ENCODE measurements around the gene CYB5RL.

DNA sequence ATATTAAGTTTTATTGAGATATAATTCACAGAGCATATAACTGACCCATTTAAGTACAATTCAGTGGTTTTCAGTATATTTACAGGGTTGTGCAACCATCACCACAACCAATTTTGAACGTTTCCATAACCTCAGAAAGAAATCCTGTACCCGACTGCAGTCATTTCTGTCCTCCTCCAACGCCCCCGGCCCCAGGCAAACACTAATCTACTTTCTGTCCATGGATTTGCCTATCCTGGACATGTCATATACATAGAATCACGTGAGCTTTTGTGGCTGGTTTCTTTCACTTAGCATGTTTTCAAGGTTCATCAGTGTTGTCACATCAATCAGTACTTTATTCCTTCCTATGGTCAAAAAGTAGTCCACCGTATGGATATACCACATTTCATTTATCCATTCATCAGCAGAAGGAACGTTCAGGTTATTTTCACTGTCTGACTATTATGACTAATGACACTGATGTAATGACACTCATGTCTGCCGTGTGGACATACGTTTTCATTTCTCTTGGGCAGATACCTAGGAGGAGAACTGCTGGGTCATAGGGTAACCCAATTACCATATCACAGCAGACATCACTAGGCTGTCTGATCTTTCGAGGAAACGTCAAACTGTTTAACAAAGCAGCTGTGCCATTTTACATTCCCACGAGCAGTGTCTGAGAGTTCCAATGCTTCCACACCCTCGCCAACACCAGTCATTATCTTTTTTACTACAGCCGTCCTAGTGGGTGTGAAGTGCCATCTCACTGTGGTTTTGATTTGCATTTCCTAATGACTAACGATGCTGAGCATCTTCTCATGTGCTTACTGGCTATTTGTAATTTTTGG, 30.9 kb upstream of the CYB5RL start:
- TF ChIP-seq POLR2A (IDR thresholded peaks at IDR 0.05) (no peak), POLR2AphosphoS5 (IDR thresholded peaks at IDR 0.05) (no peak), EP300 (IDR thresholded peaks at IDR 0.05) (no peak)
- TF ChIP-seq, protein P1, sequence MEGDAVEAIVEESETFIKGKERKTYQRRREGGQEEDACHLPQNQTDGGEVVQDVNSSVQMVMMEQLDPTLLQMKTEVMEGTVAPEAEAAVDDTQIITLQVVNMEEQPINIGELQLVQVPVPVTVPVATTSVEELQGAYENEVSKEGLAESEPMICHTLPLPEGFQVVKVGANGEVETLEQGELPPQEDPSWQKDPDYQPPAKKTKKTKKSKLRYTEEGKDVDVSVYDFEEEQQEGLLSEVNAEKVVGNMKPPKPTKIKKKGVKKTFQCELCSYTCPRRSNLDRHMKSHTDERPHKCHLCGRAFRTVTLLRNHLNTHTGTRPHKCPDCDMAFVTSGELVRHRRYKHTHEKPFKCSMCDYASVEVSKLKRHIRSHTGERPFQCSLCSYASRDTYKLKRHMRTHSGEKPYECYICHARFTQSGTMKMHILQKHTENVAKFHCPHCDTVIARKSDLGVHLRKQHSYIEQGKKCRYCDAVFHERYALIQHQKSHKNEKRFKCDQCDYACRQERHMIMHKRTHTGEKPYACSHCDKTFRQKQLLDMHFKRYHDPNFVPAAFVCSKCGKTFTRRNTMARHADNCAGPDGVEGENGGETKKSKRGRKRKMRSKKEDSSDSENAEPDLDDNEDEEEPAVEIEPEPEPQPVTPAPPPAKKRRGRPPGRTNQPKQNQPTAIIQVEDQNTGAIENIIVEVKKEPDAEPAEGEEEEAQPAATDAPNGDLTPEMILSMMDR (IDR thresholded peaks at IDR 0.05) = no peak

Measured in upper lobe of left lung (tissue), 4 donors.